HG02623 (cell line): Measurements from ENCODE around the gene TNNI2.
A peak's percentile ranks its signal among the peaks of the same experiment; 100 is the strongest.

Experiments
- ATAC-seq: cut with Tn5 transposase; IDR thresholded peaks from one replicate; pipeline ENCODE4 v1.9.1; 2021; ENCODE audit warnings: moderate library complexity; ENCODE audit not compliant: unreplicated experiment

Gene TNNI2

GRCh38 chr11:1844221-1845094 is 5.7 kb downstream of the TNNI2 start:
- ATAC-seq = no peak

- ATAC-seq = no peak
Observed at GRCh38 chr11:1845095-1845429, 6.3 kb downstream of the TNNI2 start.

- no peak for ATAC-seq
Observed at GRCh38 chr11:1845561-1846452, 7.0 kb downstream of the TNNI2 start.

- ATAC-seq = no peak
Observed at GRCh38 chr11:1846453-1846932, 7.7 kb downstream of the TNNI2 start.

- ATAC-seq = no peak
Observed at GRCh38 chr11:1847006-1847735, 8.4 kb downstream of the TNNI2 start.

GRCh38 chr11:1847926-1848639 is 9.3 kb downstream of the TNNI2 start:
- no peak for ATAC-seq

- ATAC-seq = no peak
Observed at GRCh38 chr11:1848640-1849430, 10.1 kb downstream of the TNNI2 start.

GRCh38 chr11:1851468-1852180 is 12.8 kb downstream of the TNNI2 start:
- no peak for ATAC-seq

- no peak for ATAC-seq
Observed at GRCh38 chr11:1852271-1852876, 13.6 kb downstream of the TNNI2 start.

- ATAC-seq = peak; percentile 34
Observed at GRCh38 chr11:1852877-1853276, 14.1 kb downstream of the TNNI2 start, which contains the start of gene LSP1. Gene LSP1, plus strand, starts transcription at chr11:1853084. Its CDS starts 61 bp downstream, at chr11:1853145.

GRCh38 chr11:1853376-1854131 is 14.8 kb downstream of the TNNI2 start:
- no peak for ATAC-seq

- peak; percentile 23 for ATAC-seq
Observed at GRCh38 chr11:1854132-1854948, 15.6 kb downstream of the TNNI2 start.

- ATAC-seq = peak; percentile 15
Observed at GRCh38 chr11:1854949-1855885, 16.4 kb downstream of the TNNI2 start.

- ATAC-seq = no peak
Observed at GRCh38 chr11:1855886-1856265, 17.1 kb downstream of the TNNI2 start.

- no peak for ATAC-seq
Observed at GRCh38 chr11:1856306-1857005, 17.7 kb downstream of the TNNI2 start.
